Inferior parietal cortex (tissue), 1 donor: ENCODE measurements around the gene DNASE1L3.

Experiments used
- DNase-seq: peaks from one replicate; pipeline ENCODE4 v3.0.0-alpha.2; 2016; ENCODE audit errors: extremely low spot score

DNASE1L3 gene

GRCh38 chr3:58161435-58162398 is 49.1 kb downstream of the DNASE1L3 start:
- no peak for DNase-seq

- DNase-seq = no peak
Measured at GRCh38 chr3:58160399-58160798, 50.4 kb downstream of the DNASE1L3 start.

- DNase-seq = no peak
Measured at GRCh38 chr3:58158442-58159153, 52.2 kb downstream of the DNASE1L3 start.

- DNase-seq = no peak
Measured at GRCh38 chr3:58157700-58158099, 53.1 kb downstream of the DNASE1L3 start.

- no peak for DNase-seq
Measured at GRCh38 chr3:58155838-58156237, 54.9 kb downstream of the DNASE1L3 start.

GRCh38 chr3:58154626-58155449 is 55.9 kb downstream of the DNASE1L3 start:
- DNase-seq = no peak

GRCh38 chr3:58153371-58153770 is 57.4 kb downstream of the DNASE1L3 start:
- no peak for DNase-seq

GRCh38 chr3:58152225-58153015 is 58.4 kb downstream of the DNASE1L3 start:
- DNase-seq = no peak

GRCh38 chr3:58151637-58152036 is 59.1 kb downstream of the DNASE1L3 start:
- peak; percentile 42 for DNase-seq

- no peak for DNase-seq
Measured at GRCh38 chr3:58150810-58151199, 60.0 kb downstream of the DNASE1L3 start.

- DNase-seq = no peak
Measured at GRCh38 chr3:58150130-58150809, 60.5 kb downstream of the DNASE1L3 start.

GRCh38 chr3:58148049-58148448 is 62.7 kb downstream of the DNASE1L3 start:
- DNase-seq = no peak

- DNase-seq = no peak
Measured at GRCh38 chr3:58144478-58145325, 66.1 kb downstream of the DNASE1L3 start.

- DNase-seq = no peak
Measured at GRCh38 chr3:58143417-58144055, 67.2 kb downstream of the DNASE1L3 start.
